Activated CD4-positive, alpha-beta T cell treated with anti-CD3 and anti-CD28 coated beads, Interleukin-2, amount 50 U/mL, for 1 hour (primary cell): ENCODE results near the gene SANBR.
"Not testable (repeated sequence)": the region's sequence is repeated elsewhere in the genome, so short reads cannot be mapped to it uniquely, and the experiment has no call there.

Experiments used
- DNase-seq: peaks from one replicate; pipeline ENCODE4 v3.0.0-alpha.2; 2020

SANBR gene

DNA sequence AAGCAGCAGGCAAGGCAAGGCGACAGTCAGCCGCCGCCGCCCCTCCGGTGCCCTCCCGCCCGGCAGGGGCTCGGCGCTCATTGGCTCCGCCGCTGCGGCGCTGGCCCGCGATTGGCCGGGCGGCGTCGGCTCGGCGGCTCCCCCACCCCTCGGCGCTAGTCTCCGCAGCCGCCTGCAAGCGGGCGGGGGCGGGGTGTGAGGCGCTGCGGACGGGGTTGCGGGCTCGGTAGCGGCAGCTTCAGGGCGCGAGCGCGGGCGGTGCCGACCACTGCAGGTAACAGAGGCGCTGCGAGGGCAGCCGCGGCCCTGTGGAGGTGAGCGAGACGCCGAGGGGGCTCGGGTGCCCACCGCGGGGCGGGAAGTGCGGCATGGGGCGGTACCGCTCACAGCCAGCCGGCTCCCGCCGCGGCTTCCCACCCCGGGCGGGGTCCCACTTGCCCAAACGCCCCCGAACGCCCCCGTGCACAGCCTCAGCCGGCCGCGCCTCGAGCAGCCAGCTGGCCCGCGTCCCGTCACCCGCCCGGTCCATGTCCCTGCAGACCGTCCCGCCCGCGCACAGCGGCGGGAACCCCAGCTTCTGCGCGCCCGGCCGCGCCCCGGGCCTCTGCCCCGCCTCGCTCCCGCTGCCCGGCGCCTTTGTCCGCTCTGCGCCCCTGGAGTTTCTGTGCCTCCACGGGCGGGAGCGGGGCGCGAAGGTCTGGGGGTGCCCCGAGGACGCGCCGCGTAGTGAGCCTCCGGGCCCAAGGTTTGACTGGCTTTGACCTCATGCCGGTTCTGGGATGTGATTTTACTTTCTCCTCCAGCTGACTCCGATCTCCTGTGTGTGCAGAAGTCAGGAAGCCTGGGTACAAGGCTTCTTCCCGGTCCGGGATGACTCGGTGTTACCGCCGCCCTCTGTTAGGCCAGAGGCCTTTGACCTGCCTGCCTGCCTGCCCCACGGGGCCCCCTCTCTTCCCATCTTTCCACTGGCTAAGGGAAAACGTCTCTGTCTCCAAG, at the start of gene SANBR:
SANBR (plus strand) TSS at position 158 of the 996 bp plus-strand sequence. CDS start 4,480 bp downstream, outside the sequence.
- peak; percentile 78 for DNase-seq

GRCh38 chr2:61015976-61016375, 49.7 kb upstream of the SANBR start:
- DNase-seq = no peak

- no peak for DNase-seq
Observed at GRCh38 chr2:61016392-61017002, 49.2 kb upstream of the SANBR start.

DNA sequence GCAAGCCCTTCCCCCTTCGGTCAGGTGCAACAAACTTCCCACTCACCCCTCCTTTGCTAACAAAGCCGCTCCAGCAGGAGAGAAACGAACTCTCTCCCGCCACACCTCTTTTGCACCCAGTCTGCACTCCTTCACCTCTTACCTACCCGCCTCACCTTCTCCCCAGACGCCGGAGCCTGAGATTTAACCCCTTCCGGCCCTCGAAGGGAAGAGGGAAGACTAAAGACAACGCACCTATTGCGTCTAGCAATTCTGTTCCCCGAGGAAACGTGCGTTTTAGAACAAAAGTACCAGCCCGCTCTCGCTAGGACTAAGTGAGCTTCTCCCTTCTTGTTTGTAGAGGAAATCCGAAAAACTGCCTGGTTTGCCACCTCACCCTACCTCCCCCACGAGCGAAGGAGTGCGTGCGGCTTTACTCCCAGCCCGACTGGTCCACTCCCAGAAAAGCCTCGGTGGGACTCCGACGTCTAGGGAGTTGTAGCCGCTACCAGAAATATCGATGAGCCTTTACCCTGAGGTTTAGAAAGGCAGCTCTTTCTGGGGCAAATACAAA, 48.6 kb upstream of the SANBR start:
- peak; percentile 64 for DNase-seq

DNA sequence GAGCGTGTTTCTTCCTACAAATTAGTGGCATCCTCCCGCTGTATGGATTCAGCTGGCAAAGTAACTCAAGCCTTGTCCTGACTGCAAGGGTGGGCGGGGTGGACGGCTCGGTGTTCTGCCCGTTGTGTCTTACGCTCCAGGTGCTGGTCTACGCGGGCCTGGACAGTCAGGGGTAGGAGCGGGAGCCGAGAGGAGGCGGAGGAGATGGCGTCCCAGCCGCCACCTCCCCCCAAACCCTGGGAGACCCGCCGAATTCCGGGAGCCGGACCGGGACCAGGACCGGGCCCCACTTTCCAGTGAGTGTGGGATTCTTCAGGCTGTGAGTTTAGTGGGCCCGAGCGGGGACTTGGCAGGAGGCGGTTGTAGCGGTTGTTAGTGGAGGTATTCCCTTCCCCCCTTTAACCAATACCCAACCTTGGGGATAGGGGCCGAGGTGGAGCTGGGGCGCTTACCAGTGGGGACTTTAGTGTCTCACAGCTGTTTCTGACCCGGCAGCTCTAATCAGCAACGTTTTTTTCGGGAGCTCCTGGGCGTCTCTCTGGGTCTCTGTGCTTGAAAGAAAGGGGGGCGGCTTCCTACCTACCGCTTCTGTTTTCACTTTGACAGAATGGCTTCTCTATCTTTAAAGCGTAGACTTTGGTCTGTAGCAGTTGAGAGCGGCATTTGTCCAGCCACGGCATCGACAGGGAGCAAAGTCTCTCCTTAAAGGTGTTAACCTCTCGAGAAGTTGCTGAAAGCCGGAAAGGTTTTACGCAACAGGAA, 47.9 kb upstream of the SANBR start, which contains the start of the genes PEX13 and PUS10:
PEX13 (plus strand) TSS at position 165 of the 762 bp plus-strand sequence; CDS start at position 205, 40 bp downstream.
PUS10 (minus strand) TSS at position 700 of the 762 bp plus-strand sequence. CDS start 6,365 bp downstream, outside the sequence.
- peak; percentile 50 for DNase-seq

DNA sequence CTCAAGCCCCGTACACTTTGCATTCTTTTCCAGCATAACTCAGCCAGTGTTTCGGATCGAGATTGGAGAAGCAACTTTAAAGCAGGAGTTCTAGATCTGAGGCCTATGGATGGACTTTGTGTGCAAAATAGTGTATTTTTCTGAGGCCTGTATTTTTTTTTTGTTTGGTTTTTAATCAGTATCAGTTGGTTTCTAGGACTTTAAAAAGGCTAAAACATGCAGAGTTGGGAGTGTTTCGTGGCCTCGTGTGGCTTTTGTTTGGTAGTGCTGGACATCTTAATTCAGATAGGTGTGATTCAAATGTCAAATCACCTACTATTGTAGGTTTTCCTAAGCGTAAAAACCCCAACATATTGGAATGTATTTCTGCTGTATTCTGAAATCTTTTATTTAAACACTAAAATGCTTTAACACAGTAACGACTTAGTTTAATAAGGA, 47.3 kb upstream of the SANBR start:
- no peak for DNase-seq

DNA sequence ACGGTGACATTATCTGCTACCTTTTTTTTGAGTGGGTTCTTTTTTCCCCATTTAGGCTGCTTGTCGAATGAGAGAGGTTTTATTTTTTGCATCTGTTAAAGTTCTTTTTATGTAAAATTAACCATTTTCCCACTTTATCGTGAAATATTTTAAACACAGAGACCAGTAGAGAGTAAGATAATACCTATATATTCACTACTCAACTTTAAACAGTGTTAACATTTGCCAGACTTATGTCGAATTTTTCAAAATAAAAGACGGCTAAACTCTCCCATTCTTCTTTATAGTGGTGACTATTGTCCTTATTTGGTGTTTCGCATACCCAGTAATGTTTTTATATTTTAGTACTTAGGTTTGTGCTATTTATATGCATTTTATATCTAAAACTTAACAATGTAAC, 46.9 kb upstream of the SANBR start:
- DNase-seq = no peak

DNA sequence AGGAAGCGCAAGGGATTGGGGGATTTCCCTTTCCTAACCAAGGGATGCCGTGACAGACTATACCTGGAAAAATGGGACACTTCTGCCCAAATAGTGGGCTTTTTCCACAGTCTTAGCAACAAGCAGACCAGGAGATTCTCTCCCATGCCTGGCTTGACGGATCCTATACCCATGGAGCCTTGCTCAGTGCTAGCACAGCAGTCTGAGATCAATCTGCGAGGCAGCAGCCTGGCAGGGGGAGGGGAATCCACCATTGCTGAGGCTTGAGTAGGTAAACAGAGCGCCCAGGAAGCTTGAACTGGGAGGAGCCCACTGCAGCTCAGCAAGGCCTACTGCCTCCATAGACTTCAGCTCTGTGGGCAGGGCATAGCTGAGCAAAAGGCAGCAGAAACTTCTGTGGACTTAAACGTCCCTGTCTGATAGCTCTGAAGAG, 44.4 kb upstream of the SANBR start:
- DNase-seq = no peak

- no peak for DNase-seq
Observed at GRCh38 chr2:61023670-61024069, 42.0 kb upstream of the SANBR start.

DNA sequence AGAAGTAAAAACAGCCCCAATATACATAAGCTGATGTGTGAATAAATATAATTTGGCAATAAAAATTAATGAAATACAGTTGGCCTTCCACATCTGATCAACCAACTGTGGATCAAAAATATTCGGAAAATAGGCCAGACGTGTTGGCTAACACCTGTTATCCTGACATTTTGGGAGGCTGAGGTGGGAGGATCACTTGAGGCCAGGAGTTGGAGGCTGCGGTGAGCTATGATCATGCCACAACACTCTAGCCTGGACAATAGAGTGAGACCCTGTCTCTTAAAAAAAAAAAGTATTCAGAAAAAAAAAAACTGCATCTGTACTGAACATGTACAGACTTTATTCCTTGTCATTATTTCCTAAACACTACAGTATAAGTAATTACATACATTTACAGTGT, 36.1 kb upstream of the SANBR start:
- DNase-seq = no peak

GRCh38 chr2:61034592-61034991, 31.1 kb upstream of the SANBR start:
- not testable (repeated sequence) for DNase-seq

DNA sequence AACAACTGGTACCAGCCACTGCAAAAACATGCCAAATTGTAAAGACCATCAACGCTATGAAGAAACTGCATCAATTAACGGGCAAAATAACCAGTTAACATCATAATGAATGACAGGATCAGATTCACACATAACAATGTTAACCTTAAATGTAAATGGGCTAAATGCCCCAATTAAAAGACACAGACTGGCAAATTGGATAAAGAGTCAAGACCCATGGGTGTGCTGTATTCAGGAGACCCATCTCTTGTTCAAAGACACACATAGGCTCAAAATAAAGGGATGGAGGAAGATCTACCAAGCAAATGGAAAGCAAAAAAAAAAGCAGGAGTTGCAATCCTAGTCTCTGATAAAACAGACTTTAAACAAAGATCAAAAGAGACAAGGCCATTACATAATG, 29.0 kb upstream of the SANBR start:
- not testable (repeated sequence) for DNase-seq

GRCh38 chr2:61042807-61043206, 22.9 kb upstream of the SANBR start:
- DNase-seq = no peak

DNA sequence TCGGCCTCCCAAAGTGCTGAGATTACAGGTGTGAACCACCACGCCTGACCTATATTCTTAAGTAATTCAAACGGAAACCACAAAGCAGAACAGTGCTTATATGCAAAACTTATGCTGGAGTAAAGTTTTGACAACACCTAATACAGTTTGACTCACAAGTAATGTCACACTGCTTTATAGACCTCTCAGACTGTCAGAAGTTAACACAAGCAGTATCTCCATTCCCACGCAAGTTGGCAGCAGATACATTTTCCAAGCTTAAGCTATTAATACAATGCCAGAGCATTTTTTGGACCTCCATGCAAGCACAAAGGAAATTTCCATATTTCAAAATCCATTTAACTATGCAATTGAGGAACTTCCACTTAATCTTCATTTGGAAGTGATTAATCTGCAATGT, 21.0 kb upstream of the SANBR start:
- no peak for DNase-seq

- no peak for DNase-seq
Observed at GRCh38 chr2:61045226-61045625, 20.4 kb upstream of the SANBR start.

DNA sequence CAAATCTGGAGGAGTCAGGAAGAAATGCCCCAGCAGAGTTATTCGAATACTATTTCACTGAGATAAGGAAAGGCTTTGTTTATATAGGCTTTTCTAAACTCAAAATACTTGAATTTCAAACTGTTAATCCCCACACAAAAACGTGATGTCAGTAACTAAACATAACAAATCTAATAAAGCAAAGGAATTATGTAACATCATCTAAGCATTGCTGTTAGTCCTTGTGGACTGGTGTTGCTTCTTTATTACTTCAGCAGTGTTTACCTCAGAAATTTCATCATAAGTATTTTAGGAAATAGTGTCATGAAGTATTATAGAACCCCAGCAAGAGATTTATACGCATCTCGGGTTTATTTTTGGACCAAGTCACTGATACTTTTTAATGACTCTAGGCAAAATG, 19.7 kb upstream of the SANBR start:
- no peak for DNase-seq

GRCh38 chr2:61055557-61055956, 10.1 kb upstream of the SANBR start:
- DNase-seq = no peak

GRCh38 chr2:61057562-61057961, 8.1 kb upstream of the SANBR start:
- no peak for DNase-seq

- DNase-seq = no peak
Observed at GRCh38 chr2:61059382-61059781, 6.3 kb upstream of the SANBR start.

DNA sequence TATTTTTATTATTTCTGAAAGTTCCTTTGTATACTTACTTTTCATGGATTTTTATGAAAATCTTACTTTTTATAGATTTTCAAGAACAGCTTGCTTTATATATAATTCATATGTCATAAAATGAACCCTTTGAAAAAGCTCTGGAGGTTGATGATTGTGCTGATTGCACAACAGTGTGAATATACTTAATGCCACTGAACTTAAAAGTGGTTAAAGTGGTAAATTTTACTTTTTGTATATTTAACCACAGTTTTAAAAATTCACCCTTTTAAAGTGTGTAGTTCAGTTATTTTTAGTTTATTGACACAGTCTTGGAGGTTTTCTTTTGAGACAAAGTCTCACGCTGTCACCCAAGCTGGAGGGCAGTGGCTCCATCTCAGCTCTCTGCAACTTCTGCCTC, 8.4 kb downstream of the SANBR start:
- no peak for DNase-seq

- no peak for DNase-seq
Observed at GRCh38 chr2:61085883-61086282, 20.2 kb downstream of the SANBR start.

- no peak for DNase-seq
Observed at GRCh38 chr2:61089797-61090196, 24.1 kb downstream of the SANBR start.
